GM12874 (cell line): ENCODE data around the gene KCNC1.

Source experiments
- CTCF ChIP-seq: IDR thresholded peaks from 2 replicates; pipeline ENCODE4 v1.5.1; 2011; ENCODE audit warnings: low read depth, mild to moderate bottlenecking, control low read depth, low read length, moderate library complexity; ENCODE audit not compliant: insufficient read depth

KCNC1 gene

GRCh38 chr11:17811352-17811751, 76.8 kb downstream of the KCNC1 start:
- TF ChIP-seq CTCF, result no peak

GRCh38 chr11:17812091-17812864, 77.7 kb downstream of the KCNC1 start:
- no peak for TF ChIP-seq CTCF

- TF ChIP-seq CTCF, result no peak
Measured at GRCh38 chr11:17812865-17813187, 78.2 kb downstream of the KCNC1 start.

GRCh38 chr11:17813391-17814059, 78.9 kb downstream of the KCNC1 start:
- no peak for TF ChIP-seq CTCF

GRCh38 chr11:17814546-17814945, 80.0 kb downstream of the KCNC1 start:
- TF ChIP-seq CTCF, result no peak

- no peak for TF ChIP-seq CTCF
Measured at GRCh38 chr11:17816232-17816931, 81.8 kb downstream of the KCNC1 start.

GRCh38 chr11:17821648-17822400, 87.2 kb downstream of the KCNC1 start:
- TF ChIP-seq CTCF, result no peak
